Muscle of leg (tissue), 11 donors: Measurements from ENCODE around the gene SLC38A10. TPM values are rescaled to one million over a fixed set of nuclear protein-coding genes. Genes with fewer than 3 reads are reported as not detected.

ENCODE experiments used
- DNase-seq: peaks from one replicate; pipeline ENCODE4 v3.0.0; 2013
- H3K27ac ChIP-seq: one replicate; pipeline ENCODE4 v1.5.1; 2013; ENCODE audit warnings: mild to moderate bottlenecking, low read length, control low read depth
- H3K27me3 ChIP-seq: one replicate; pipeline ENCODE4 v1.6.1; 2013; ENCODE audit warnings: low read length; ENCODE audit not compliant: control insufficient read depth, insufficient read depth
- H3K36me3 ChIP-seq: one replicate; pipeline ENCODE4 v1.6.1; 2013; ENCODE audit warnings: low read length; ENCODE audit not compliant: control insufficient read depth, insufficient read depth
- H3K4me1 ChIP-seq: one replicate; pipeline ENCODE4 v1.6.1; 2013; ENCODE audit warnings: low read length; ENCODE audit not compliant: control insufficient read depth, insufficient read depth
- H3K4me3 ChIP-seq: one replicate; pipeline ENCODE4 v1.5.1; 2013; ENCODE audit warnings: low read length, control low read depth
- H3K9me3 ChIP-seq: replicated peaks from 2 replicates; pipeline ENCODE4 v1.6.1; 2013; ENCODE audit warnings: low read depth, low read length; ENCODE audit not compliant: control insufficient read depth
- WGBS: methylation state at CpG from one replicate; pipeline ENCODE4 v1.1.5; 2013; ENCODE audit warnings: missing lambda C conversion rate; ENCODE audit not compliant: insufficient coverage; 5-methylcytosine and 5-hydroxymethylcytosine counted together
- polyA plus RNA-seq, 8 donors: library from polyadenylated mRNA; unstranded; fragments of 120-200 nt; gene quantifications; one replicate each; pipeline versions ENCODE4 v1.2.1 to v1.2.3, GENCODE V29; 2013; ENCODE audit warnings: inconsistent platforms in 1 of 8, low replicate concordance in 1 of 8; ENCODE audit not compliant: insufficient read length in 8 of 8, insufficient read depth in 1 of 8
- total RNA-seq: library from RNA; stranded (reverse); fragments of 120-200 nt; gene quantifications from one replicate; pipeline ENCODE4 v1.2.4, GENCODE V29; 2013

SLC38A10 gene
- total and polyA plus RNA-seq, 9 donors = 36.7 to 60.1 (median 51.5) TPM

- Histone ChIP-seq H3K36me3 (peaks cover 72% of the 10 kb centered on the region), H3K9me3 (no peaks in the 10 kb centered on the region), H3K27ac (no peak overlapping the region), H3K27me3 (no peaks in the 10 kb centered on the region), H3K4me3 (no peak overlapping the region), H3K4me1 (no peaks in the 10 kb centered on the region)
- 91% methylated on average over 40 of the region's 40 CpGs for WGBS
- DNase-seq = no peak
Measured at GRCh38 chr17:81263371-81264181, 31.5 kb downstream of the SLC38A10 start.

DNA sequence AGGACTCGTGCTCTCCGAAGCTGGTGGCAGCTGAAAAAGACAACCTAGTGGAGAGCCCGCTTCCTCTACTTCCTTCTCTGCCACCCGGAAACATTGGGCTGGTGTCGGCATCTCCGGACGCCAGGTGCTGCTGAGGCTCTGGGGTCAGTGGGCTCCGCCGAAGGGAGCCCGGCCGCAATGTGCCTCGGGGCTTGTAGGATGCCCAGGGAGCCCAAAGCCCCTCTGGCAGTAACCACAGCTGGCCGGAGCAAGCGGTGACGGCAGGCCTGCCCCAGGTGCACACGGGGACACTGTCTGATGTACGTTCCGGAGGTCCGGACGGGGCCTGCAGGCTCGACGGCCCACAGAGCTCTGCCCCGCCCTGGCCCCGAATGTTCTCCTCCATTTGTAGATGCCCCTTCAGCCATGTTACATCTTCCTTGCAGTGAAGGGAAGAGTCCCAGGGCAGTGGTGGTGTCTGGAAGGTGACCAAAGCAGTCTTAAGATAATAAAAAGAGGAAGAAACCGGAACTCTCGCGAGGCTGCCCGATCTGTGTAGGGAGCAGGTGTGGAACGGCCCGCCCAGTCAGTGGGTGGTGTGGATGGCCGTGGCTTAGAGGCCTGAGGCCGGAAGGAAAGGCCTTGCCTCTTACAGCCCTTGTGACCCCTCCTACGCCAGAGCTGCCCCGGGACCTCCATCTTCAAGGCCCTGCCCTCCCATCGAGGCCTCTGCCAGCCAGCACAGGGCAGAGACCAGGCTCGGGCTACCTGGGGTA, 33.3 kb downstream of the SLC38A10 start:
- DNase-seq = no peak
- Histone ChIP-seq H3K27ac (no peak overlapping the region), H3K27me3 (no peaks in the 10 kb centered on the region), H3K4me1 (peaks cover 2% of the 10 kb centered on the region), H3K4me3 (no peak overlapping the region), H3K36me3 (peaks cover 80% of the 10 kb centered on the region), H3K9me3 (no peaks in the 10 kb centered on the region)
- WGBS = 87% methylated on average over 29 of the region's 36 CpGs

- no peak for DNase-seq
- WGBS = 88% methylated on average over 13 of the region's 18 CpGs
- Histone ChIP-seq H3K4me3 (no peak overlapping the region), H3K9me3 (no peaks in the 10 kb centered on the region), H3K36me3 (peaks cover 79% of the 10 kb centered on the region), H3K4me1 (peaks cover 9% of the 10 kb centered on the region), H3K27ac (no peak overlapping the region), H3K27me3 (no peaks in the 10 kb centered on the region)
Measured at GRCh38 chr17:81261096-81261495, 34.0 kb downstream of the SLC38A10 start.

- H3K27me3 ChIP-seq = no peaks in the 10 kb centered on the region
- H3K36me3 ChIP-seq = peaks cover 75% of the 10 kb centered on the region
- 92% methylated on average over 19 of the region's 19 CpGs for WGBS
Measured at GRCh38 chr17:81260641-81261040, 34.5 kb downstream of the SLC38A10 start.

GRCh38 chr17:81260171-81260570, 34.9 kb downstream of the SLC38A10 start:
- no peak for DNase-seq
- Histone ChIP-seq H3K4me1 (peaks cover 18% of the 10 kb centered on the region), H3K27ac (no peak overlapping the region), H3K27me3 (no peaks in the 10 kb centered on the region), H3K9me3 (no peaks in the 10 kb centered on the region), H3K36me3 (peaks cover 71% of the 10 kb centered on the region), H3K4me3 (no peak overlapping the region)
- 90% methylated on average over 15 of the region's 17 CpGs for WGBS

More at GRCh38 chr17:81260641-81261040, 34.5 kb downstream of the SLC38A10 start:
- Histone ChIP-seq H3K4me3 (no peak overlapping the region), H3K4me1 (peaks cover 13% of the 10 kb centered on the region), H3K9me3 (no peaks in the 10 kb centered on the region), H3K27ac (no peak overlapping the region)
- no peak for DNase-seq

- Histone ChIP-seq H3K27ac (no peak overlapping the region), H3K4me3 (no peak overlapping the region), H3K27me3 (no peaks in the 10 kb centered on the region), H3K36me3 (peaks cover 64% of the 10 kb centered on the region), H3K4me1 (peaks cover 28% of the 10 kb centered on the region), H3K9me3 (no peaks in the 10 kb centered on the region)
- 83% methylated on average over 19 of the region's 23 CpGs for WGBS
- DNase-seq = no peak
Measured at GRCh38 chr17:81259058-81259605, 36.0 kb downstream of the SLC38A10 start.

DNA sequence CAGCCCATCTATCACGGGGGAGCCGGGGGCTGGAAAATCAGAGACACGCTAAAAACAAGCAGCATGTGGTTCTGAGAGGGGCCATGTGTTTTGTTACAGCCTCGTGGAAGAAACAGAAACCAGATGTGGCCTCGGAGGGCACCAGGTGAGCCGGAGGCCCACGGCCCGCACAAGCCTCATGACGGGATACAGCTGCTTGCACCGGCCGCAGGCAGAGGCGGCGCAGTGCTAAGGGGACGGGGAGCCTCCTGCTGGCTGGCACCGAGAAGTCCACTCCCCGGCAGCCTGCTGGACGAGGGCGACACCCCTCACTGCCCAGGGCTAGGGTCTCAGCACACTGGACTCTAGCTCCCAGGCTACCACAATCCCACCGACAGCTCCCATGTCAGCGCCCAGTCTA, 36.8 kb downstream of the SLC38A10 start:
- no peak for DNase-seq
- Histone ChIP-seq H3K4me3 (no peak overlapping the region), H3K4me1 (peaks cover 32% of the 10 kb centered on the region), H3K27ac (no peak overlapping the region), H3K36me3 (peaks cover 57% of the 10 kb centered on the region), H3K9me3 (no peaks in the 10 kb centered on the region), H3K27me3 (no peaks in the 10 kb centered on the region)
- 62% methylated on average over 20 of the region's 20 CpGs for WGBS

- no peak overlapping the region for H3K27ac ChIP-seq
- no peak overlapping the region for H3K4me3 ChIP-seq
- peaks cover 39% of the 10 kb centered on the region for H3K4me1 ChIP-seq
- no peaks in the 10 kb centered on the region for H3K27me3 ChIP-seq
- 75% methylated on average over 19 of the region's 19 CpGs for WGBS
- H3K9me3 ChIP-seq = no peaks in the 10 kb centered on the region
- H3K36me3 ChIP-seq = peaks cover 50% of the 10 kb centered on the region
- no peak for DNase-seq
Measured at GRCh38 chr17:81257533-81257932, 37.6 kb downstream of the SLC38A10 start.

- Histone ChIP-seq H3K4me1 (peaks cover 48% of the 10 kb centered on the region), H3K27me3 (no peaks in the 10 kb centered on the region), H3K4me3 (no peak overlapping the region), H3K9me3 (no peaks in the 10 kb centered on the region), H3K27ac (no peak overlapping the region), H3K36me3 (peaks cover 45% of the 10 kb centered on the region)
- DNase-seq = no peak
- 93% methylated on average over 11 of the region's 12 CpGs for WGBS
Measured at GRCh38 chr17:81256616-81257015, 38.5 kb downstream of the SLC38A10 start.
